H9 (cell line): Measurements from ENCODE around the gene LTBP2. TPM values are rescaled to one million over a fixed set of nuclear protein-coding genes. Genes with fewer than 3 reads are reported as not detected.

Experiments
- DNase-seq: peaks from one replicate; pipeline ENCODE4 v3.0.0-alpha.2; 2017
- H2AFZ ChIP-seq: one replicate; pipeline ENCODE4 v1.6.1; 2013; ENCODE audit warnings: mild to moderate bottlenecking, low read length, control low read depth, moderate library complexity
- H2AK5ac ChIP-seq: 2 replicates; pipeline ENCODE4 v1.6.1; 2013; ENCODE audit warnings: low read length, control low read depth, mixed read lengths; ENCODE audit not compliant: insufficient read length
- H2BK120ac ChIP-seq: one replicate; pipeline ENCODE4 v1.6.1; 2013; ENCODE audit warnings: low read depth, mild to moderate bottlenecking, low read length, control low read depth, inconsistent platforms; ENCODE audit not compliant: poor library complexity, severe bottlenecking
- H2BK12ac ChIP-seq: 2 replicates; pipeline ENCODE4 v1.6.1; 2013; ENCODE audit warnings: low read length, control low read depth, mixed read lengths, low read depth; ENCODE audit not compliant: insufficient read length
- H2BK15ac ChIP-seq: 2 replicates; pipeline ENCODE4 v1.6.1; 2013; ENCODE audit warnings: low read depth, low read length, control low read depth
- H2BK20ac ChIP-seq: one replicate; pipeline ENCODE4 v1.6.1; 2013; ENCODE audit warnings: low read depth, mild to moderate bottlenecking, low read length, control low read depth, inconsistent platforms; ENCODE audit not compliant: poor library complexity, severe bottlenecking
- H2BK5ac ChIP-seq: 2 replicates; pipeline ENCODE4 v1.6.1; 2013; ENCODE audit warnings: low read length, control low read depth, mixed read lengths; ENCODE audit not compliant: insufficient read length
- H3K14ac ChIP-seq: 2 replicates; pipeline ENCODE4 v1.6.1; 2013; ENCODE audit warnings: low read length, control low read depth; ENCODE audit not compliant: insufficient read depth
- H3K18ac ChIP-seq: 2 replicates; pipeline ENCODE4 v1.6.1; 2013; ENCODE audit warnings: low read depth, mild to moderate bottlenecking, mixed read lengths, low read length, control low read depth; ENCODE audit not compliant: insufficient read length
- H3K23ac ChIP-seq: 2 replicates; pipeline ENCODE4 v1.6.1; 2013; ENCODE audit warnings: low read length, control low read depth, mixed read lengths, low read depth; ENCODE audit not compliant: insufficient read length
- H3K23me2 ChIP-seq: 2 replicates; pipeline ENCODE4 v1.6.1; 2013; ENCODE audit warnings: low read depth, mild to moderate bottlenecking, mixed read lengths, low read length, control low read depth; ENCODE audit not compliant: insufficient read length, poor library complexity, severe bottlenecking
- H3K27ac ChIP-seq: 2 replicates; pipeline ENCODE4 v1.5.1; 2013; ENCODE audit warnings: low read length, control low read depth, mixed read lengths, low read depth; ENCODE audit not compliant: insufficient read length
- H3K27me3 ChIP-seq: 2 replicates; pipeline ENCODE4 v1.6.1; 2013; ENCODE audit warnings: low read length, control low read depth, inconsistent platforms; ENCODE audit not compliant: insufficient read depth
- H3K4ac ChIP-seq: 2 replicates; pipeline ENCODE4 v1.6.1; 2013; ENCODE audit warnings: low read depth, mild to moderate bottlenecking, control low read depth, inconsistent platforms, low read length, moderate library complexity
- H3K4me1 ChIP-seq: 2 replicates; pipeline ENCODE4 v1.6.1; 2013; ENCODE audit warnings: low read length, control low read depth, inconsistent platforms; ENCODE audit not compliant: insufficient read depth
- H3K4me2 ChIP-seq: 2 replicates; pipeline ENCODE4 v1.6.1; 2013; ENCODE audit warnings: low read length, control low read depth, mixed read lengths; ENCODE audit not compliant: insufficient read length, insufficient read depth
- H3K56ac ChIP-seq: 2 replicates; pipeline ENCODE4 v1.6.1; 2013; ENCODE audit warnings: low read depth, mild to moderate bottlenecking, mixed read lengths, low read length, control low read depth; ENCODE audit not compliant: insufficient read length
- H3K79me1 ChIP-seq: 2 replicates; pipeline ENCODE4 v1.6.1; 2013; ENCODE audit warnings: low read depth, mild to moderate bottlenecking, moderate library complexity, low read length, control low read depth, inconsistent platforms; ENCODE audit not compliant: insufficient read depth, poor library complexity, severe bottlenecking
- H3K79me2 ChIP-seq: 2 replicates; pipeline ENCODE4 v1.6.1; 2013; ENCODE audit warnings: low read length, control low read depth, inconsistent platforms; ENCODE audit not compliant: insufficient read depth
- H3K9ac ChIP-seq: 2 replicates; pipeline ENCODE4 v1.6.1; 2013; ENCODE audit warnings: low read length, control low read depth, mixed read lengths; ENCODE audit not compliant: insufficient read length; ENCODE audit errors: extremely low read depth
- H3K9me3 ChIP-seq: one replicate; pipeline ENCODE4 v1.6.1; 2013; ENCODE audit warnings: low read depth, low read length, inconsistent platforms; ENCODE audit not compliant: control insufficient read depth
- H3T11ph ChIP-seq: one replicate; pipeline ENCODE4 v1.6.1; 2013; ENCODE audit warnings: mild to moderate bottlenecking, low read length, control low read depth, inconsistent platforms
- H4K20me1 ChIP-seq: one replicate; pipeline ENCODE4 v1.6.1; 2013; ENCODE audit not compliant: control insufficient read depth, insufficient read length, insufficient read depth
- H4K5ac ChIP-seq: 2 replicates; pipeline ENCODE4 v1.6.1; 2013; ENCODE audit warnings: low read depth, mild to moderate bottlenecking, mixed read lengths, low read length, control low read depth; ENCODE audit not compliant: insufficient read length
- H4K8ac ChIP-seq: replicated peaks from 2 replicates; pipeline ENCODE4 v1.6.1; 2013; ENCODE audit warnings: low read length, control low read depth, mixed read lengths, low read depth; ENCODE audit not compliant: insufficient read length
- H4K91ac ChIP-seq: 2 replicates; pipeline ENCODE4 v1.6.1; 2013; ENCODE audit warnings: low read depth, mild to moderate bottlenecking, moderate library complexity, mixed read lengths, low read length, control low read depth; ENCODE audit not compliant: insufficient read length
- H3K27ac Mint-ChIP-seq, 3 experiments: 2 replicates in 2 of 3; 3 replicates in 1 of 3; pipeline ENCODE4 v1.8.0; 2020 to 2021; ENCODE audit warnings: mixed read lengths in 3 of 3, mild to moderate bottlenecking in 1 of 3, moderate library complexity in 1 of 3
- H3K27me3 Mint-ChIP-seq: 2 replicates; pipeline ENCODE4 v1.8.0; 2021; ENCODE audit warnings: low read depth, mild to moderate bottlenecking, moderate library complexity, mixed read lengths
- H3K36me3 Mint-ChIP-seq, 3 experiments: 2 replicates in 2 of 3; 3 replicates in 1 of 3; pipeline ENCODE4 v1.8.0; 2020 to 2021; ENCODE audit warnings: low read depth in 3 of 3, mixed read lengths in 3 of 3; ENCODE audit not compliant: insufficient read depth in 1 of 3
- H3K4me1 Mint-ChIP-seq, 2 experiments: 2 replicates each; pipeline ENCODE4 v1.8.0; 2020; ENCODE audit warnings: mixed read lengths in 2 of 2
- H3K4me3 Mint-ChIP-seq, 2 experiments: 2 replicates in 1 of 2; 3 replicates in 1 of 2; pipeline ENCODE4 v1.8.0; 2020 to 2021; ENCODE audit warnings: mild to moderate bottlenecking in 2 of 2, mixed read lengths in 2 of 2, moderate library complexity in 1 of 2
- H3K9me3 Mint-ChIP-seq, 2 experiments: 2 replicates in 1 of 2; 3 replicates in 1 of 2; pipeline ENCODE4 v1.8.0; 2020; ENCODE audit warnings: mild to moderate bottlenecking in 2 of 2, mixed read lengths in 2 of 2, moderate library complexity in 1 of 2
- WGBS: extraction: QIAGEN DNeasy Blood & Tissue Kit; methylation state at CpG from one replicate; pipeline ENCODE4 v1.1.7; 2013; ENCODE audit warnings: missing lambda C conversion rate, low lambda C conversion rate, mixed read lengths; ENCODE audit not compliant: insufficient read length; ENCODE audit errors: extremely low coverage; 5-methylcytosine and 5-hydroxymethylcytosine counted together
- total RNA-seq: library from RNA; stranded (reverse); gene quantifications from 2 replicates; pipeline ENCODE4 v1.2.1, GENCODE V29; 2021
- TF ChIP-seq, protein P1 (sequence below): fragments of 200-600 bp; sonication (generic); conservative IDR thresholded peaks from 3 replicates; pipeline ENCODE4 v1.8.0; 2021; ENCODE audit warnings: antibody characterized with exemption, mild to moderate bottlenecking

The LTBP2 gene
- total RNA-seq, 1 experiment from 2014 or later: 0.77 TPM

DNA sequence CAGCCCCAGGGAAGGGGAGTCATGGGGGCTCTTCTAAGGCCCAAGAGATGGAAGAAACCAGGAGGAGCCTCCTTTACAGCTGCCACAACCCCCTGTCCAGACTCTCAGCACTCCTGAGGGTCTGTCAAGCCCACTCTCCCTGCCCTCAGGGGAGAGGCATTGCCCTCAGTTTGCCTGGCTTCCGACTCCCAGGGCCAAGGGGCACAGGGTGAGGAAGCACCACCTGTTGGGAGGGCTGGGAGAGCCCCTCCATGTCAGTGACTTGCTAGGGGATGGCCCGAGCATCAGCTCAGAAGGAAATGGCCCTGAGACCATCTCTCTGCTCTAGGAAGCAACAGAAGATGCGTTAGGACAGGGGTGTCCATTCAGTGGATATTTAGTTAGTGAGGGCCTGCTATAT lies 36.1 kb downstream of the LTBP2 start:
- H3K27ac ChIP-seq: no peak overlapping the region
- no peaks in the 10 kb centered on the region for H3K79me2 ChIP-seq
- H3K23ac ChIP-seq: no peak overlapping the region
- no peak overlapping the region for H2BK120ac ChIP-seq
- Mint-ChIP-seq H3K36me3 (no peaks in the 10 kb centered on the region), H3K27ac (no peak overlapping the region; a peak in 1 of 7 replicates), H3K9me3 (no peaks in the 10 kb centered on the region), H3K4me1 (peaks cover 15 to 33% of the 10 kb centered on the region in 2 experiments), H3K27me3 (no peaks in the 10 kb centered on the region; the same call in 1 of the 2 replicates), H3K4me3 (no peak overlapping the region)
- no peak overlapping the region for H2AK5ac ChIP-seq
- H3K4ac ChIP-seq: no peak overlapping the region
- no peaks in the 10 kb centered on the region for H3K4me1 ChIP-seq
- H2BK20ac ChIP-seq: no peak overlapping the region
- no peak overlapping the region for H4K8ac ChIP-seq
- no peak overlapping the region for H3K18ac ChIP-seq
- H2BK15ac ChIP-seq: no peak overlapping the region
- H3K79me1 ChIP-seq: no peaks in the 10 kb centered on the region
- no peak overlapping the region for H4K91ac ChIP-seq
- no peak overlapping the region for H3K4me2 ChIP-seq
- no peak overlapping the region for H3T11ph ChIP-seq
- no peak overlapping the region for H3K14ac ChIP-seq
- H2BK12ac ChIP-seq: no peak overlapping the region
- no peaks in the 10 kb centered on the region for H3K23me2 ChIP-seq
- no peak overlapping the region for H2BK5ac ChIP-seq
- TF ChIP-seq, protein P1, sequence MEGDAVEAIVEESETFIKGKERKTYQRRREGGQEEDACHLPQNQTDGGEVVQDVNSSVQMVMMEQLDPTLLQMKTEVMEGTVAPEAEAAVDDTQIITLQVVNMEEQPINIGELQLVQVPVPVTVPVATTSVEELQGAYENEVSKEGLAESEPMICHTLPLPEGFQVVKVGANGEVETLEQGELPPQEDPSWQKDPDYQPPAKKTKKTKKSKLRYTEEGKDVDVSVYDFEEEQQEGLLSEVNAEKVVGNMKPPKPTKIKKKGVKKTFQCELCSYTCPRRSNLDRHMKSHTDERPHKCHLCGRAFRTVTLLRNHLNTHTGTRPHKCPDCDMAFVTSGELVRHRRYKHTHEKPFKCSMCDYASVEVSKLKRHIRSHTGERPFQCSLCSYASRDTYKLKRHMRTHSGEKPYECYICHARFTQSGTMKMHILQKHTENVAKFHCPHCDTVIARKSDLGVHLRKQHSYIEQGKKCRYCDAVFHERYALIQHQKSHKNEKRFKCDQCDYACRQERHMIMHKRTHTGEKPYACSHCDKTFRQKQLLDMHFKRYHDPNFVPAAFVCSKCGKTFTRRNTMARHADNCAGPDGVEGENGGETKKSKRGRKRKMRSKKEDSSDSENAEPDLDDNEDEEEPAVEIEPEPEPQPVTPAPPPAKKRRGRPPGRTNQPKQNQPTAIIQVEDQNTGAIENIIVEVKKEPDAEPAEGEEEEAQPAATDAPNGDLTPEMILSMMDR: no peak
- H2AFZ ChIP-seq: no peak overlapping the region
- no peaks in the 10 kb centered on the region for H3K9me3 ChIP-seq
- no peak overlapping the region for H3K56ac ChIP-seq
- H3K27me3 ChIP-seq: no peaks in the 10 kb centered on the region
- H4K5ac ChIP-seq: no peak overlapping the region
- no CpG with 5 or more reads among the region's 3 CpGs for WGBS
- no peak for DNase-seq
- no peak overlapping the region for H3K9ac ChIP-seq
- H4K20me1 ChIP-seq: no peaks in the 10 kb centered on the region
